NCI-H748 (cell line): ENCODE data around the gene SPAG8.

Source experiments
- DNase-seq: peaks from one replicate; lab custom pipeline; 2025; ENCODE audit not compliant: unreplicated experiment; lab: John Stamatoyannopoulos, UW

SPAG8 gene

GRCh38 chr9:35812025-35812602, at the start of gene SPAG8:
Gene SPAG8 (minus strand): TSS chr9:35812262. CDS start chr9:35812147, 115 bp downstream.
- DNase-seq, result peak; percentile 99

- DNase-seq, result no peak
These were observed 49.3 kb upstream of the SPAG8 start for GRCh38 chr9:35861161-35861897.

GRCh38 chr9:35859990-35860339, 47.9 kb upstream of the SPAG8 start:
- no peak for DNase-seq

GRCh38 chr9:35859310-35859989, 47.4 kb upstream of the SPAG8 start:
- no peak for DNase-seq

- DNase-seq, result no peak
These were observed 46.4 kb upstream of the SPAG8 start for GRCh38 chr9:35858458-35858857.

GRCh38 chr9:35856882-35857281, 44.8 kb upstream of the SPAG8 start:
- DNase-seq, result no peak

GRCh38 chr9:35856206-35856605, 44.1 kb upstream of the SPAG8 start:
- no peak for DNase-seq

- DNase-seq, result no peak
These were observed 42.2 kb upstream of the SPAG8 start for GRCh38 chr9:35854091-35854762.

GRCh38 chr9:35852876-35853865, 41.1 kb upstream of the SPAG8 start:
- no peak for DNase-seq

GRCh38 chr9:35852267-35852815, 40.3 kb upstream of the SPAG8 start:
- DNase-seq, result no peak

- DNase-seq, result no peak
These were observed 35.9 kb upstream of the SPAG8 start for GRCh38 chr9:35847792-35848572.

GRCh38 chr9:35845824-35846771, 34.0 kb upstream of the SPAG8 start:
- no peak for DNase-seq

- DNase-seq, result no peak
These were observed 32.7 kb upstream of the SPAG8 start for GRCh38 chr9:35844628-35845270.

GRCh38 chr9:35842795-35843194, 30.7 kb upstream of the SPAG8 start:
- no peak for DNase-seq

- no peak for DNase-seq
These were observed 30.1 kb upstream of the SPAG8 start for GRCh38 chr9:35842020-35842745.

GRCh38 chr9:35841645-35841900, 29.5 kb upstream of the SPAG8 start:
- no peak for DNase-seq

- DNase-seq, result no peak
These were observed 29.0 kb upstream of the SPAG8 start for GRCh38 chr9:35840881-35841644.
